ENCODE data around the gene TRHDE.
A peak's percentile ranks its signal among the peaks of the same experiment; 100 is the strongest.

Gene TRHDE

GRCh38 chr12:72330784-72331183 lies 58.6 kb downstream of the TRHDE start:
- no peak for DNase-seq

- DNase-seq = no peak
These were observed 65.2 kb downstream of the TRHDE start for GRCh38 chr12:72337382-72337781.

GRCh38 chr12:72337946-72338345 lies 65.8 kb downstream of the TRHDE start:
- no peak for DNase-seq

- DNase-seq = no peak
These were observed 66.3 kb downstream of the TRHDE start for GRCh38 chr12:72338437-72338836.

GRCh38 chr12:72346363-72346944 lies 74.3 kb downstream of the TRHDE start:
- peak; percentile 46 for DNase-seq

GRCh38 chr12:72349491-72349890 lies 77.3 kb downstream of the TRHDE start:
- no peak for DNase-seq

- no peak for DNase-seq
These were observed 87.2 kb downstream of the TRHDE start for GRCh38 chr12:72359416-72359815.

GRCh38 chr12:72365151-72365550 lies 93.0 kb downstream of the TRHDE start:
- no peak for DNase-seq

- DNase-seq = no peak
These were observed 94.1 kb downstream of the TRHDE start for GRCh38 chr12:72366255-72366654.

GRCh38 chr12:72368298-72368697 lies 96.1 kb downstream of the TRHDE start:
- no peak for DNase-seq

- DNase-seq = no peak
These were observed 96.7 kb downstream of the TRHDE start for GRCh38 chr12:72368719-72369422.

GRCh38 chr12:72369423-72369959 lies 97.3 kb downstream of the TRHDE start:
- no peak for DNase-seq

GRCh38 chr12:72380441-72380840 lies 108.3 kb downstream of the TRHDE start:
- no peak for DNase-seq

- no peak for DNase-seq
These were observed 116.2 kb downstream of the TRHDE start for GRCh38 chr12:72388322-72388721.

- no peak for DNase-seq
These were observed 118.0 kb downstream of the TRHDE start for GRCh38 chr12:72390146-72390545.

GRCh38 chr12:72406111-72406510 lies 133.9 kb downstream of the TRHDE start:
- no peak for DNase-seq

GRCh38 chr12:72432037-72432604 lies 160.0 kb downstream of the TRHDE start:
- DNase-seq = no peak

- no peak for DNase-seq
These were observed 161.1 kb downstream of the TRHDE start for GRCh38 chr12:72433298-72433697.

- no peak for DNase-seq
These were observed 162.8 kb downstream of the TRHDE start for GRCh38 chr12:72434999-72435398.

- DNase-seq = no peak
These were observed 170.0 kb downstream of the TRHDE start for GRCh38 chr12:72442217-72442616.

- no peak for DNase-seq
These were observed 172.0 kb downstream of the TRHDE start for GRCh38 chr12:72444125-72444524.

- no peak for DNase-seq
These were observed 172.4 kb downstream of the TRHDE start for GRCh38 chr12:72444566-72444965.

GRCh38 chr12:72448089-72448488 lies 175.9 kb downstream of the TRHDE start:
- DNase-seq = no peak

GRCh38 chr12:72448805-72449204 lies 176.6 kb downstream of the TRHDE start:
- no peak for DNase-seq

Data from NCI-H1694 treated with DMSO at 0.1 percent for 48 hours (cell line).